HepG2 (cell line): Measurements from ENCODE around the gene MX2. TPM values are rescaled to one million over a fixed set of nuclear protein-coding genes. Genes with fewer than 3 reads are reported as not detected.

Experiments
- BCL3 ChIP-seq: sonication (generic); formaldehyde crosslinking; IDR thresholded peaks from 2 replicates; pipeline ENCODE4 v1.5.1; 2020; ENCODE audit warnings: mild to moderate bottlenecking, missing genetic modification reagents, moderate library complexity
- HOXA3 ChIP-seq: sonication (generic); formaldehyde crosslinking; IDR thresholded peaks from 2 replicates; pipeline ENCODE4 v1.5.0; 2020; ENCODE audit warnings: missing genetic modification reagents
- NPAS2 ChIP-seq: sonication (generic); formaldehyde crosslinking; IDR thresholded peaks from 2 replicates; pipeline ENCODE4 v1.8.0; 2022; ENCODE audit warnings: mild to moderate bottlenecking, missing genetic modification reagents, borderline replicate concordance
- PPARG ChIP-seq: conservative IDR thresholded peaks from 2 replicates; pipeline ENCODE4 v1.6.1; 2016; ENCODE audit warnings: missing biosample characterization, missing genetic modification reagents
- RBFOX2 ChIP-seq: fragments of 200-400 bp; formaldehyde crosslinking; IDR thresholded peaks from 2 replicates; pipeline ENCODE4 v1.6.1; 2017; ENCODE audit warnings: low read depth, mild to moderate bottlenecking, low read length
- RFXAP ChIP-seq: sonication (generic); formaldehyde crosslinking; IDR thresholded peaks from 2 replicates; pipeline ENCODE4 v1.4.0; 2020; ENCODE audit warnings: missing genetic modification reagents, borderline replicate concordance
- RXRB ChIP-seq: IDR thresholded peaks from 2 replicates; pipeline ENCODE4 v1.6.1; 2016; ENCODE audit warnings: borderline replicate concordance, missing genetic modification reagents, missing compliant biosample characterization
- TCF12 ChIP-seq, 2 experiments: fragments of 450-650 bp in 1 of 2; sonication (generic) in 1 of 2; formaldehyde crosslinking in 1 of 2; IDR thresholded peaks; 2 replicates each; pipeline versions ENCODE4 v1.6.1 to v1.8.0; 2017 to 2022; ENCODE audit warnings: antibody characterized with exemption in 1 of 2, mild to moderate bottlenecking in 1 of 2, missing genetic modification reagents in 1 of 2, moderate library complexity in 1 of 2
- ZBTB2 ChIP-seq: sonication (generic); formaldehyde crosslinking; IDR thresholded peaks from 2 replicates; pipeline ENCODE4 v1.8.0; 2022; ENCODE audit warnings: low read depth, missing genetic modification reagents
- ZFP90 ChIP-seq: sonication (generic); formaldehyde crosslinking; IDR thresholded peaks from 2 replicates; pipeline ENCODE4 v1.8.0; 2022; ENCODE audit warnings: missing genetic modification reagents, mild to moderate bottlenecking, inconsistent platforms, borderline replicate concordance
- ZNF260 ChIP-seq: sonication (generic); formaldehyde crosslinking; IDR thresholded peaks from 2 replicates; pipeline ENCODE4 v1.4.0; 2020; ENCODE audit warnings: missing genetic modification reagents, low read depth, mild to moderate bottlenecking, borderline replicate concordance
- ZNF263 ChIP-seq: sonication (generic); formaldehyde crosslinking; IDR thresholded peaks from 2 replicates; pipeline ENCODE4 v1.4.0; 2020; ENCODE audit warnings: missing genetic modification reagents
- ZNF318 ChIP-seq: sonication (generic); formaldehyde crosslinking; IDR thresholded peaks from 2 replicates; pipeline ENCODE4 v1.4.0; 2020; ENCODE audit warnings: mild to moderate bottlenecking, missing genetic modification reagents
- ZNF343 ChIP-seq: sonication (generic); formaldehyde crosslinking; IDR thresholded peaks from 2 replicates; pipeline ENCODE4 v1.4.0; 2020; ENCODE audit warnings: mild to moderate bottlenecking, missing genetic modification reagents
- ZNF709 ChIP-seq: sonication (generic); formaldehyde crosslinking; IDR thresholded peaks from 2 replicates; pipeline ENCODE4 v1.5.0; 2020; ENCODE audit warnings: mild to moderate bottlenecking, missing genetic modification reagents
- ZSCAN25 ChIP-seq: sonication (generic); formaldehyde crosslinking; IDR thresholded peaks from 2 replicates; pipeline ENCODE4 v1.8.0; 2022; ENCODE audit warnings: mild to moderate bottlenecking, missing genetic modification reagents
- polyA plus RNA-seq, 8 experiments: library from polyadenylated mRNA; depleted of rRNA in 3 of 8; stranded (reverse) in 7 of 8; unstranded in 1 of 8; fragments of >200 nt; fragmentation: Illumina TruSeq in 4 of 8; extraction: Trizol in 4 of 8; gene quantifications; 2 replicates each; pipeline versions ENCODE4 v1.2.1 to v1.2.3, GENCODE V29; 2011 to 2016; ENCODE audit warnings: low read depth in 4 of 8, missing spikeins in 1 of 8, mixed read lengths in 1 of 8; ENCODE audit not compliant: insufficient read depth in 1 of 8
- total RNA-seq, 5 experiments: library from RNA; depleted of rRNA; stranded (reverse); fragments of >200 nt; fragmentation: Illumina TruSeq; extraction: Trizol; gene quantifications; 2 replicates each; pipeline ENCODE4 v1.2.3, GENCODE V29; 2016; ENCODE audit warnings: low read depth in 1 of 5

MX2 gene
- total and polyA plus RNA-seq, 2 of the 13 experiments (the other 11 are each of a cell fraction or from before 2014, with no cell fraction given) = 24.0 to 35.7 TPM

DNA sequence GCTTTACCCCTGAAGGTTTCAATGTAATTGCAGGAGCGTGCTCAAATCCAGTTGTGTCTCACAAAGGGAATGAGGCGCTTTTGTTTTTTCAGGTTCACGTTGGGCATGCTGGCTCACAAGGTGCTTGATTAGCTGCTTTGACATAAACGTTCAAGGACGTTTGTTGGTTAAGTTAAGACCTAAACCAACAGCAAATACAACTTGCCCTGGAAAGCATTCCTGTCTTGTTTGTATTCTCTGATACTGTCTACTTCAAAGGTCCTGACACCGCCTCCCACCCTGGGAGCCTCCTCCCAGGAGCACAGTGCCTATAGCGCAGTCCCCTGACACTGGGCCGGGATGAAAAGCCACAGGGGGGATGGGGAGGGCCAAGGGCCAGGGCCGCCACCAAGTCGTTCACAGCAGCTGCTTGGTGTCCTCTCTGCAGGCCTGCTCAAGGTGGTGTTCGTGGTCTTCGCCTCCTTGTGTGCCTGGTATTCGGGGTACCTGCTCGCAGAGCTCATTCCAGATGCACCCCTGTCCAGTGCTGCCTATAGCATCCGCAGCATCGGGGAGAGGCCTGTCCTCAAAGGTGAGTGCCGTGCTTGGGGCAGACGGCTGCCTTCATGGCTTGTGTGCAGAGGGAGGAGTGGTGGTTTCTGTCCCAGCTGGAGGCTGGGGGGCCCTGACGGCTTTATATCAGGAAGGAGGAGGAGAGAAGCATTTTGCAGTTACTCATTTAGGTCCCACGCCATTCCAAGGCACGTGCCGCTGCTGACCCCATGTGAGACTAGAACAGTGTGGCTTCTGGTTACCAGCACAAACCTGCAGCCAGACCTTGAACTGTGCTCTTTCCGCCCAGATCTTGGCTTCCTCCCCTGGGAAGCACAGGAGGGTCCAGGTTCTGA, 39.1 kb upstream of the MX2 start (continued):
- no peak for TF ChIP-seq ZNF318 (CRISPR knock-in tag)
- TF ChIP-seq BCL3 = no peak
- 0 out of 2 replicates have a peak, but pooled peaks have one; percentile 54 for TF ChIP-seq PPARG (CRISPR knock-in tag)
- TF ChIP-seq RBFOX2 = peak; percentile 23; the same call in 1 of the 2 replicates
- TF ChIP-seq RFXAP (CRISPR knock-in tag) = peak; percentile 75; the same call in 1 of the 2 replicates
- no peak for TF ChIP-seq ZNF260 (CRISPR knock-in tag)
- TF ChIP-seq NPAS2 (CRISPR knock-in tag) = no peak
- peak; percentile 98 for TF ChIP-seq ZNF263 (CRISPR knock-in tag)
- no peak for TF ChIP-seq TCF12 (IDR thresholded peaks at IDR 0.05)
- peak; percentile 60; the same call in 1 of the 2 replicates for TF ChIP-seq TCF12 (CRISPR knock-in tag; IDR thresholded peaks at IDR 0.05)
- TF ChIP-seq HOXA3 (CRISPR knock-in tag) = peak; percentile 64; the same call in 1 of the 2 replicates
- no peak for TF ChIP-seq ZNF709
- TF ChIP-seq RXRB = peak; percentile 85
- TF ChIP-seq ZNF343 (CRISPR knock-in tag) = no peak
- TF ChIP-seq ZFP90 = peak; percentile 84; the same call in 1 of the 2 replicates
- no peak for TF ChIP-seq ZBTB2 (CRISPR knock-in tag)
- TF ChIP-seq ZSCAN25 = peak; percentile 75
